H1 (cell line): ENCODE results near the gene STX12. TPM values are rescaled to one million over a fixed set of nuclear protein-coding genes. Genes with fewer than 3 reads are reported as not detected.
"Not testable (repeated sequence)": the region's sequence is repeated elsewhere in the genome, so short reads cannot be mapped to it uniquely, and the experiment has no call there.

Source experiments
- CTCF ChIA-PET: fragments of 300-600 bp; sonication (Branson Sonifier 250); formaldehyde crosslinking; loops from one replicate; lab custom pipeline; 2021; ENCODE audit not compliant: partially characterized antibody; lab: Charles Lee
- POLR2A ChIA-PET: fragments of 300-600 bp; sonication (Branson Sonifier 250); formaldehyde crosslinking; loops from one replicate; lab custom pipeline; 2021; ENCODE audit warnings: inconsistent platforms; ENCODE audit not compliant: partially characterized antibody; lab: Charles Lee
- DNase-seq, 2 experiments: peaks; one replicate each; pipeline versions ENCODE4 v3.0.0 to v3.0.0-alpha.2; 2010 to 2022; ENCODE audit warnings: low spot score in 2 of 2, low read depth in 1 of 2, mixed read lengths in 1 of 2
- FAIRE-seq: peaks from 2 replicates; lab custom pipeline; 2011; peaks lifted over from hg19 to GRCh38; lab: Jason Lieb, UNC
- H2AFZ ChIP-seq: 2 replicates; pipeline ENCODE4 v1.8.1; 2012; ENCODE audit warnings: low read length, inconsistent platforms
- H2AK5ac ChIP-seq: 2 replicates; pipeline ENCODE4 v1.6.1; 2013; ENCODE audit warnings: low read depth, low read length
- H2BK120ac ChIP-seq: replicated peaks from 2 replicates; pipeline ENCODE3; 2013; ENCODE audit warnings: low read depth, low read length, inconsistent platforms
- H2BK12ac ChIP-seq: 2 replicates; pipeline ENCODE4 v1.6.1; 2013; ENCODE audit warnings: low read depth, low read length
- H2BK15ac ChIP-seq: 2 replicates; pipeline ENCODE4 v1.6.1; 2013; ENCODE audit warnings: low read length
- H2BK20ac ChIP-seq: 2 replicates; pipeline ENCODE4 v1.6.1; 2013; ENCODE audit warnings: low read length
- H2BK5ac ChIP-seq: 2 replicates; pipeline ENCODE4 v1.6.1; 2013; ENCODE audit warnings: low read depth, low read length
- H3K14ac ChIP-seq: 2 replicates; pipeline ENCODE4 v1.6.1; 2013; ENCODE audit warnings: inconsistent platforms; ENCODE audit not compliant: insufficient read length
- H3K18ac ChIP-seq: 2 replicates; pipeline ENCODE4 v1.6.1; 2013; ENCODE audit warnings: low read length; ENCODE audit errors: extremely low read depth
- H3K23ac ChIP-seq: 2 replicates; pipeline ENCODE4 v1.6.1; 2013; ENCODE audit warnings: inconsistent platforms; ENCODE audit not compliant: insufficient read length
- H3K23me2 ChIP-seq: 2 replicates; pipeline ENCODE4 v1.6.1; 2013; ENCODE audit warnings: low read depth, low read length
- H3K27ac ChIP-seq: 2 replicates; pipeline ENCODE4 v1.6.1; 2011; ENCODE audit warnings: low read depth, low read length, inconsistent platforms
- H3K27me3 ChIP-seq, 4 experiments: replicated peaks in 1 of 4; 1 replicate in 1 of 4; 2 replicates in 3 of 4; pipeline versions ENCODE4 v1.6.1 to v1.8.1; 2011 to 2013; ENCODE audit warnings: low read length in 3 of 4, mild to moderate bottlenecking in 3 of 4, inconsistent platforms in 2 of 4, mixed read lengths in 2 of 4, moderate library complexity in 1 of 4; ENCODE audit not compliant: control insufficient read depth in 3 of 4, insufficient read depth in 3 of 4; ENCODE audit errors: extremely low read depth in 1 of 4
- H3K36me3 ChIP-seq, 4 experiments: 2 replicates each; pipeline versions ENCODE4 v1.6.1 to v1.8.1; 2011 to 2013; ENCODE audit warnings: mild to moderate bottlenecking in 4 of 4, low read length in 3 of 4, moderate library complexity in 2 of 4, control low read depth in 1 of 4, inconsistent platforms in 1 of 4; ENCODE audit not compliant: insufficient read depth in 4 of 4, control insufficient read depth in 2 of 4
- H3K4ac ChIP-seq: replicated peaks from 2 replicates; pipeline ENCODE3; 2013; ENCODE audit warnings: low read length, low read depth, mixed read lengths, inconsistent platforms; ENCODE audit not compliant: insufficient read length
- H3K4me1 ChIP-seq, 4 experiments: replicated peaks in 1 of 4; 1 replicate in 1 of 4; 2 replicates in 3 of 4; pipeline versions ENCODE4 v1.6.1 to v1.8.1; 2011 to 2013; ENCODE audit warnings: low read length in 3 of 4, inconsistent platforms in 2 of 4, mixed read lengths in 1 of 4; ENCODE audit not compliant: insufficient read depth in 4 of 4, control insufficient read depth in 3 of 4
- H3K4me2 ChIP-seq, 2 experiments: 2 replicates each; pipeline versions ENCODE4 v1.6.1 to v1.8.1; 2011 to 2013; ENCODE audit warnings: low read depth in 2 of 2, low read length in 2 of 2, control low read depth in 1 of 2, inconsistent platforms in 1 of 2, mild to moderate bottlenecking in 1 of 2; ENCODE audit not compliant: insufficient read depth in 1 of 2
- H3K4me3 ChIP-seq, 4 experiments: fragments of 200-600, 300-600 bp in 1 of 4; sonication (generic), shearing (Covaris generic), sonication (Bioruptor Twin) in 1 of 4; 2 replicates each; pipeline versions ENCODE4 v1.5.1 to v1.8.1; 2011 to 2016; ENCODE audit warnings: low read length in 4 of 4, low read depth in 3 of 4, control low read depth in 2 of 4, inconsistent platforms in 2 of 4, mild to moderate bottlenecking in 2 of 4, mixed read lengths in 1 of 4, moderate library complexity in 1 of 4; ENCODE audit not compliant: insufficient read depth in 2 of 4; ENCODE audit errors: extremely low read depth in 1 of 4
- H3K56ac ChIP-seq: replicated peaks from 2 replicates; pipeline ENCODE3; 2013; ENCODE audit warnings: low read depth, mild to moderate bottlenecking, mixed read lengths, low read length, inconsistent platforms; ENCODE audit not compliant: insufficient read length
- H3K79me1 ChIP-seq: 2 replicates; pipeline ENCODE4 v1.6.1; 2013; ENCODE audit warnings: low read depth, low read length, control low read depth
- H3K79me2 ChIP-seq, 2 experiments: 2 replicates each; pipeline versions ENCODE4 v1.6.1 to v1.8.1; 2012 to 2013; ENCODE audit warnings: low read length in 2 of 2, mild to moderate bottlenecking in 2 of 2, inconsistent platforms in 1 of 2; ENCODE audit not compliant: insufficient read depth in 2 of 2, control insufficient read depth in 1 of 2
- H3K9ac ChIP-seq, 4 experiments: replicated peaks in 1 of 4; 1 replicate in 1 of 4; 2 replicates in 3 of 4; pipeline versions ENCODE4 v1.6.1 to v1.8.1; 2011 to 2013; ENCODE audit warnings: low read depth in 3 of 4, low read length in 3 of 4, control low read depth in 2 of 4, mild to moderate bottlenecking in 2 of 4, moderate library complexity in 2 of 4, inconsistent platforms in 1 of 4; ENCODE audit errors: extremely low read depth in 1 of 4
- H3K9me3 ChIP-seq, 2 experiments: 2 replicates each; pipeline versions ENCODE4 v1.6.1 to v1.8.1; 2012 to 2013; ENCODE audit warnings: mild to moderate bottlenecking in 2 of 2, moderate library complexity in 2 of 2, control low read depth in 1 of 2, inconsistent platforms in 1 of 2, low read depth in 1 of 2, low read length in 1 of 2, mixed read lengths in 1 of 2; ENCODE audit not compliant: insufficient read depth in 2 of 2
- H4K20me1 ChIP-seq, 2 experiments: replicated peaks in 1 of 2; 2 replicates each; pipeline versions ENCODE3 to v1.8.1; 2011 to 2013; ENCODE audit warnings: inconsistent platforms in 2 of 2, low read length in 2 of 2, mild to moderate bottlenecking in 1 of 2; ENCODE audit not compliant: insufficient read depth in 2 of 2, control insufficient read depth in 1 of 2
- H4K5ac ChIP-seq: 2 replicates; pipeline ENCODE4 v1.6.1; 2013; ENCODE audit warnings: low read length, low read depth, mixed read lengths, inconsistent platforms; ENCODE audit not compliant: insufficient read length
- H4K8ac ChIP-seq: 2 replicates; pipeline ENCODE4 v1.8.0; 2013; ENCODE audit warnings: mild to moderate bottlenecking, moderate library complexity, low read length, inconsistent platforms; ENCODE audit not compliant: insufficient read depth; ENCODE audit errors: extremely low read depth
- H4K91ac ChIP-seq: replicated peaks from 2 replicates; pipeline ENCODE3; 2013; ENCODE audit warnings: low read length, mixed read lengths, inconsistent platforms; ENCODE audit not compliant: insufficient read length
- WGBS, 2 experiments: shearing (Covaris generic) in 1 of 2; methylation state at CpG; one replicate each; pipeline versions ENCODE4 v1.1.6 to v1.1.7; 2013 to 2015; ENCODE audit warnings: low lambda C conversion rate in 2 of 2, mixed read lengths in 2 of 2, inconsistent platforms in 1 of 2, low coverage in 1 of 2, missing lambda C conversion rate in 1 of 2; ENCODE audit not compliant: insufficient replicate concordance in 2 of 2, insufficient coverage in 1 of 2, insufficient read length in 1 of 2; ENCODE audit errors: extremely low coverage in 1 of 2, missing lambda C conversion rate in 1 of 2; 5-methylcytosine and 5-hydroxymethylcytosine counted together
- polyA plus RNA-seq, 7 experiments: library from polyadenylated mRNA; depleted of rRNA in 3 of 7; stranded (reverse) in 5 of 7; unstranded in 2 of 7; fragments of >200 nt in 5 of 7; fragments of 200-250 nt in 2 of 7; gene quantifications; 1 replicate in 5 of 7; 2 replicates in 1 of 7; 4 replicates in 1 of 7; pipeline versions ENCODE4 v1.2.1 to v1.2.3, GENCODE V29; 2011 to 2013; ENCODE audit warnings: missing spikeins in 2 of 7, mixed read lengths in 2 of 7
- total RNA-seq: library from RNA; stranded (reverse); fragmentation: NEBNext Ultra II Directional; extraction: Animal tissue kit (Norgen Biotek cat#: 25700); gene quantifications from 2 replicates; pipeline ENCODE4 v1.2.1, GENCODE V29; 2021

The STX12 gene
- total and polyA plus RNA-seq, 2 of the 8 experiments (the other 6 are each of a cell fraction or from before 2014, with no cell fraction given): 3.7 to 11.0 TPM

DNA sequence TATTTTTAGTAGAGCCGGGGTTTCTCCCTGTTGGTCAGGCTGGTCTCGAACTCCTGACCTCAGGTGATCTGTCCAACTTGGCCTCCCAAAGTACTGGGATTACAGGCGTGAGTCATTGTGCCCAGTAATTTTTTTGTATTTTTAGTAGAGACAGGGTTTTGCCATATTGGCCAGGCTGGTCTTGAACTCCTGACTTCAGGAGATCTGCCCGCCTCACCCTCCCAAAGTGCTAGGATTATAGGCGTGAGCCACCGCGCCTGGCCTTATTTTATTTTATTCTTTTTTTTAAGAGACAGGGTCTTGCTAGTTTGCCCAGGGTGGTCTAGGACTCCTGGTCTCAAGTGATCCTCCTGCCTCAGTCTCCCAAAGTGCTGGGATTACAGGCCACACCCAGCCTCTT is 98.1 kb downstream of the STX12 start:
- H3K23ac ChIP-seq, H3K79me2 ChIP-seq, H3K4me3 ChIP-seq, H3K23me2 ChIP-seq, H3K27me3 ChIP-seq, DNase-seq, H3K14ac ChIP-seq, H3K18ac ChIP-seq, H2AFZ ChIP-seq, H3K36me3 ChIP-seq, CTCF ChIA-PET, H3K9ac ChIP-seq, FAIRE-seq, H3K4me2 ChIP-seq, H2BK15ac ChIP-seq, H2BK12ac ChIP-seq, H4K20me1 ChIP-seq, H4K8ac ChIP-seq, H2BK20ac ChIP-seq, H2BK5ac ChIP-seq, H4K91ac ChIP-seq, H3K27ac ChIP-seq, H3K4ac ChIP-seq, H4K5ac ChIP-seq, H3K56ac ChIP-seq, H2BK120ac ChIP-seq, H3K79me1 ChIP-seq, H3K9me3 ChIP-seq, H2AK5ac ChIP-seq: not testable (repeated sequence)
- peaks cover 0 to 12% (median 8%) of the 10 kb centered on the region in 4 experiments; a peak in 6 of 7 replicates for H3K4me1 ChIP-seq
- WGBS, 2 experiments: 95% methylated on average over 7 of the region's 7 CpGs; no CpG with 5 or more reads in 1 of the 2 experiments
- POLR2A ChIA-PET: interaction anchor here (1.0 kb wide), 2 partner anchors 8 to 89 kb away, joined by 3 read pairs; partner anchors contain the start of gene XKR8
